HS-27A (cell line): ENCODE results near the gene SKI.

Experiments
- DNase-seq: peaks from one replicate; pipeline ENCODE4 v3.0.0-alpha.2; 2012; ENCODE audit warnings: low read depth, missing footprints

The SKI gene

DNA sequence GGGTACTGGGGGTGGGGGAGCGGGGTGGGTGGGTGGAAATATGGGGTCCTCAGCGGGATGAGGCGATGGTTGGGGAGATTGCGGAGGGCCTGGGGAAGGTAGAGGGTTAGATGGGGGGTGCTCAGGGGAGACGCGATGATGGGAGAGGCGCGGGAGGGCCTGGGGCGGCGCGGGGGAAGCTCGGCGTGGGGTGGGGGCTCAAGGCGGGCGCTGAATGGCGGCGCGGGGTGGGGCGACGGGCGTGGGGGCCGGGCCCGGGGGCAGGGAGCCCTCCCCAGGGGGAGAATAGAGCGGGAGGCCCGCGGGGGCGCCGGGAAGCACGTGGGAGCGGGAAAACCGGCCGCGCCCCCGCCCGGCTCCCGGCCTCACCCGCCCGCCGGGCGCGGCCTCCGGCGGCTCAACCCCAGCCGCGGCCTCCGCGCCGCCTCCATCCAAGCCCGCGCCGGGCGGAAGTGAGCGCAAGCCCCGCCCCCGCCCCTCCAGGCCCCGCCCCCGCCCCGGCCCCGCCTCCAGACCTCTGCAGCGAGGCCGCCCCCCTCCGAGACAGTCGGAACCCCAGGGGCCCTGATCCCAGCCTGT lies 33.7 kb upstream of the SKI start, which contains the start of gene FAAP20:
FAAP20 (minus strand) TSS at position 454 of the 579 bp plus-strand sequence; CDS start at position 431, 23 bp downstream.
- DNase-seq = no peak

DNA sequence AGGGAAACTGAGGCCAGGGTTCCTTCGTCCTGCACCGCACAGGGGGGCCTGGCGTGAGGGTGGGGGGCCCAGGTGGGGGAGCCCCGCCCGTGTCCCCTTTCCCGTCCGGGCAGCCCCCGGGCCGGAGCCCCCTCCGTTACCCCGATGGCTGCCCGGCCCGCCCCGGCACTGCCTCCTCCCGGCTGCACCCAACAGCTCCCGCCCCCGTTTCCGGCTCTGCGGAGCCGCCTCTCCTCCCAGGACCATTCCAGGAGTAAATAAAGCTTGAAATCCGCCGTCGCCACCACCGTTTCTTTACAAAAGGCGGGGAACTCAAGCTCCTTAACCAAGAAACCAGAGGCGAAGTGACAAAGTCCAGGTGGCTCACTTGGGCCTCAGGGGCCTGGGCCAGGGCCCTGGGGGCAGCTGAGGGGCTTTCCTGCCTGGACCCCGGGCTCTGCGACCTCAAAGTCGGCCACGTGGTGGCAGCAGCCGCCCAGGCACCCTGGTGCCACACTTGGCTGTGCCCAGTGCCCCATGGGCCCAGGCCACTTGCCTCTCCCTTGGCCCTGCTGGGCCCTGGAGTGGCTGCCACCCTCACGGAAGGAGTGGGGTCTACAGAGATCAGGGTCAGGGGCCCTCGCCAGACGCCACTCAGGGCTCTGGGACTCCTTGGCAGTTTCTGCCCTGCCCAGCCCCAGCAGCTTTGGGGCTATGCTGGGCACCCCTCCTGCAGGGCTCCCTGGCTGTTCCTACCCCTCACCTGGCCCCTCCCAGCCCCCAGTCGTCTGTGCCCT lies 33.0 kb upstream of the SKI start:
- DNase-seq = peak; percentile 75

DNA sequence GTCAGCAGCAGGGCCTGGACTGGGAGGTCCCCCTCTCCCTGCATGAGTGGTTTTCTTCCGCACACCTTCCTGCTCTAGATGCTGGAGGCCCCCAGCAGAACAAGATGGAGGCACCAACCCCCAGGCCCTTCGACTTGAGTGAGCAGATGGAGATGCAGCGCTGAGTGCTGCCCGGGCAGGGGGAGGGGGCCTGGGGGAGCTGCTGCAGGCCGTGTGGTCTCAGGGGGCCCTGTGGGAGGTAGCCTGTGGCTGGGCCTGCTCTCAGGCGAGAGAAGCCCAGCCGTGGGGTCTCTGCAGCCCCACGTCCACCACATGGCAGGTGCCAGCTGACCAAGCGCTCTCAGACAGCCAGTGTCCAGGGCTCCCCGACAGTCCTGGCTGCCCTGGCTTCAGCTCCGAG lies 32.3 kb upstream of the SKI start:
- DNase-seq = no peak

DNA sequence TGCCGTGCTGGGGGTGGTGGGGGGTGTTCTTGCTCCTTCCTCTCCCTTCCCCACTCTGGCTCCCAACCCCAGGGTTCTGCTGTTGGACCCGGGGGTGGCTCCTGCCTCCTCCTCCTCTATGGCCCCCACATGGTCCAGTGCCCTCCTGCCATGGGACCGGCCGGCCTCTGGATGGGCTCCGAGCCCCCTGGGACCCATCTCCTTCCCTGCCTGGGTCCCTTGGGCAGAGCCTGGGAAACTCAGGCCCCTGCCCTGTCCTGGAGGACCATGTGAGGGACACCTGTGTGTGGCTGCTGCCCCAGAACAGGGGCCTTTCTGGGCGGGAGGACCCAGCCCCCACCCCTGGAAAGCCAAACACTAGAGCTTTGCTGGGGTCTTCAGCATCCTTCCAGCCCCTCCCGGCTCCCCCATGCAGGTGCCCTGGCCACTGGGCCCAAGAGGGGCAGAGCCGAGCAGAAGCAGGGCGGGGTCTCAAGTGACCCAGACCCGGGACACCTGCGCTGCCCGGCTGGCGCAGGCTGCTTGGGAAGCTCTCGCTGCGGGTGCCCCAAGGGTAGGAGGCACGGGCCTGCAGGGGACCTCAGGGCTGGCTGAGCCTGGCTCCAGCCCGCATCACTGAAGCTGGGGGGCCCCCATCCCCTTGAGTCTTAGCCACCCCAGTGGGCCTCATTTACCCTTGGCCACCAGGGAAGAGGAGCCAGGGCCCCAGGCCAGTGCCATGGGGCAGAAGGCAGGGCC lies 31.0 kb upstream of the SKI start:
- DNase-seq = no peak

DNA sequence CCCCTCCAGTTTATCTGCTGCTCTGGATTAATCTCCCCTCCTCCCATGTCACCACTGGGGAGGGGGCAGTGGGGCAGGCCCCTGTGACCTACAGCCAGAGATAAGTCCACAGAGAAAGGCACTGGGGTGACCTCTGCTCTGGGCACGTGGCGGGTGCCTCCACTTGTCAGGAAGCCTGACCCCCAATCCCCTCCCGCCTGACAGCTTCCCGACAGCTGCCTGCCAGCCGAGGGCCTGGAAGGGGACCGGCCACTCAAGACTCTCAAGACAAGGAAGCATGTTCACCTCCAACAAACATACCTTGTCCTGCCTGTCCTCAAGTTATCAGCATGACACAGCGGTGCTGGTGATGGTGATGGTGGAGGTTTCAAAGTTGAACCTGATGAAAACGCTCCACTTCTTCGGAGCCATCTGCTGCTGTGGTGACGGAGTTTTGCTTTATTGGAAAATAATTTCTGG lies 30.4 kb upstream of the SKI start:
- DNase-seq = no peak

DNA sequence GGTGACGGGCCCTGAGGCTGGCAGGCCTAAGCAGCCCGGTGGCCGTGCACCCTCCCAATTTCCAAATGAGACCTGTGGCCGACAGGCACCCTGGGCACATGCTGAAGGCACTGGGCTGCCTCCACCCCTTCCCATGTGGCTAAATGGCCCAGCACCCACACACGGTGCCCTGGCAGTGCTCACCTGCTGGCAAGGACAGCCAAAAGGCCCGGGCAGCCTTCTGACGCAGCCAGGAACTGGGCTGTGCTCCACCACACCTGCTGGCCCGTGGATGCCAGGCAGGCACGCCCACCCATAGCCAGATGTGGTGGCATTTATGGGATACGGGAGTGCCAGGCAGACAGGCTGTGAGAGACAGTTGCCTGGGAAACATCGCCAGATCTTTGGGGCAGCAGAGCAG lies 29.5 kb upstream of the SKI start:
- DNase-seq = no peak

DNA sequence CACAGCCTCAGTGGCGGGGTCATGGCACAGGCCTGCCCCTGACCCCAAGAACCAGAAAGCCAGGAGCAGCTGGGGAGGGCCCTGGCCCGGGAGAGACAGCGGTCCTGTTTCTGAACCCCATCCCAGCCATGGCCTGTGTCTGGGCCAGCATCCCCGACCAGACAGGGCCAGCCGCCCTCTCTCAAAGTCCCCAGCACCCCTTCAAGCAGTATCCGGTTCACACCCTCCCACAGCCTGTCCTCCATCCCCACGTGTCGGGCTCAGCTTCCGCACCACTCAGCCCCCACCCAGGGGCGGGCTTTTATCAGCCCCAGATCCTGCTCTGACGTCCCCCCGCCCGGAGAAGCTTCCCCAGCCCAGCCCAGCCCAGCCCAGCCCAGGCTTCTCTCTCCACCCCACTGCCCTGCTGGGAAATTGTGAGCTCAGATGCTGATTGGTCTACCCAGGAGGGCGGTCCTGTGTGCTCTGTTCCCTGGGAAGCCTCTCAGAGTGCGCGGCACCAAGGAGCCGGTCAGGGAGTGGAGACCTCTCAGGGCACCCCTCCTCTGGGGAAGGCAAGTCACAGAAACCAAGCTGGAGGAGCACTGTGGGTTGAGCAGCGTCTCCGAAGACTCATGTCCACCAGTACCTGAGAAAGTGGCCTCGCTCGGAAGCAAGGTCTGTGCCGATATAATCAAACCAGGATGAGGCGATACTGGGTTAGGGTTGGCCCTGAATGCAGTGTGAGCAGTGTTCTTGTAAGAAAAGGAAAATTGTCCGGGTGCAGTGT lies 28.9 kb upstream of the SKI start:
- peak; percentile 58 for DNase-seq

DNA sequence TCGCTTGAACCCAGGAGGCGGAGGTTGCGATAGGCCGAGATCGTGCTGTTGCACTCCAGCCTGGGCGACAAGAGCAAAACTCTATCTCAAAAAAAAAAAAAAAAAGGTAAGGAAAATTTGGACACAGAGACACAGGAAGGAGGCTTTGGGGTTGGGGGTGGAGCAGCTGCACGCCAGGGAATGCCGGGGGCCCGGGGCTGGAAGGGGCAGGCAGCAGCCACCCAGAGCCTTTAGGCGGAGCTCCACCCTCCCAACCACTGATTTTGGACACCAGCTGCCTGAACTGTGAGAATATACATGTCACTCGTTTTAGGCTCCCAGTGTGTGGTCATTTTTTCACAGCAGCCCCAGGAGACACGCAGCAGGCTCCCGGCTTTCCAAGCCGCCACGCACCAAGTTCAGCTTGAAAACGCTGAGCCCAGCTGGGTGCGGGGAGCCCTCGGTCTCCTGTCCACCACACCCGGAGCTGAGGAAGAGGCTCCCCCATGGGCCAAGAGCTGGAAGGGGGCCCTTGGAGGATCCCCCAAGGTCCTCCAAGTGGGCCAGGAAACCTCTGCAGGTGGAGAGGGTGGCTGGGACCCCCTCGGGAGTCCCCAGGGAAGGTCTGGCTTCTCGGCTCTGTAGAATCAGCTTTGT lies 27.7 kb upstream of the SKI start:
- DNase-seq = no peak

DNA sequence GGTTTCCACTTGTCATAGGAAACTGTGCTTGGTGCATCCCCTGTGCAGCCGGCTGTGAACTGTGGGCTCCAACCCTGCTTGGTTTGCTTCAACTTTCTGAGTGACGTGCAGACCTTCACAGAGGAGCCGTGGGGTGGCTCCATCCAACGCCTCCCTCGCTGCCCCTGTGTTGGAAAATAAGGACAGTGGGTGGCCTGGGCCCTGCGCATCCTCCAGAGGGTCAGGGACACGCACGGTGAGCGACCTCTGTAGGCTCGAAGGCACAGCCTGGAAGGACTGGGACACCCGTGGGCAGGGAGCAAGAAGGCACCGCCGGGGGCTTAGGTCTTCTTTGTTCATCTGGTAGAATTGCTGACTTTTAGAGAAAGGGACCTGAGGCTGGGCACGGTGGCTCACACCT lies 27.1 kb upstream of the SKI start:
- DNase-seq = no peak

DNA sequence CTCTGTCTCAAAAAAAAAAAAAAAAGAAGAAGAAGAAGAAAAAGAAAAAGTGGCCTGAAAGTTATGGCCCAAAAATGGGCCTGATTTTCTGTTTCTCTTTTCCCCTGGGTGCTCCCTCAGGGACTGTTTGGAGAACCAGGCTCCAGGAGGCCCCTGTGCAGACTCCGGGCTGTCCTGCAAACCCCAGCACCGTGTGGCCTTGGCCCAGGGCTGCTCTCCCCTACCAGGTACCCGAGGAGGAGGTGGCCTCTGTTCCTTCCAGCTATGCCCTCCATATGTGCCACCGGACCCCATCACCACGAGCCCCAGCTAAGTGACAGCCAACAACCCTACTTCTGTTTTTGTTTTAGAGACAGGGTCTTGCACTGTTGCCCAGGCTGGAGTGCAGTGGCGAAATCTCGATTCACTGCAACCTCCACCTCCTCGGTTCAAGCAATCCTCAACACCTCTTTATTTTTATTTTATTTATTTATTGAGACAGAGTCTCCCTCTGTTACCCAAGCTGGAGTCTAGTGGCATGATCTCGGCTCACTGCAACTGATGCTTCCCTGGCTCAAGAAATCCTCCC lies 26.0 kb upstream of the SKI start:
- no peak for DNase-seq

DNA sequence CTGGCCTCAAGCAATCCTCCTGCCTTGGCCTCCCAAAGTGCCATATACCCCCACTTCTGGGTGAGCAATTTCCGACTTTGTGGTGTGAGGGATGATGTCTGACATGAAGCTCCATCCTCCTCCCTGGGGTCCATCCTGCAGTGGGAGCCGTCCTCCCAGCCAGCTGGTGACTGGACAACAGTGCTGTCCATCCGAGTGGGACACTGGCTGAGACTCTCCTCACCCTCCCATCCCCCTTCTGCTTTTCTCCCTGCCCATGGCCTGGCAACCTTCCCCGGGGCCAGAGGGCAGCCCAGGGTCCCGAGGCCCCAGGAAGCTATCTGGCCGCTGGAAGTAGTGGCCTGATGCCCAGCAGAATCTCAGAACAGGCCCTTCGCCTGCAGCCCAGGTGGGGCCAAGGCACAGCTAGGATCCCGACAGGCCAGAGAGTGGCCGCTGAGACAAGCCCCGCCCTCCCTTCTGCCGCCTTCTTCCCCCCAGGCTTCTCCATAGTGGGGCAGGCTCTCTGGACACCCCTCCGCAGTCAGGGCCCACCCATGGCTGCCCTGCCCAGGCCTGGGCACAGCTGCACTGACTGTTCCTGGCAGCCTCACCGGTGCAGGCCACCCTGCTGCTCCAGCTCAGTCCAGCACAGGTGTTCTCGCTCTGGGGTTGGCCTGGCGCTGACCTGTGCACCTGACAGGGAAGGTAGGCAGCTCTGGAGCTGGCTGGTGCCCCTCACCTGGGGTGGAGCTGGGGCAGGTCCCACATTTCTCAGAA lies 25.1 kb upstream of the SKI start:
- no peak for DNase-seq

DNA sequence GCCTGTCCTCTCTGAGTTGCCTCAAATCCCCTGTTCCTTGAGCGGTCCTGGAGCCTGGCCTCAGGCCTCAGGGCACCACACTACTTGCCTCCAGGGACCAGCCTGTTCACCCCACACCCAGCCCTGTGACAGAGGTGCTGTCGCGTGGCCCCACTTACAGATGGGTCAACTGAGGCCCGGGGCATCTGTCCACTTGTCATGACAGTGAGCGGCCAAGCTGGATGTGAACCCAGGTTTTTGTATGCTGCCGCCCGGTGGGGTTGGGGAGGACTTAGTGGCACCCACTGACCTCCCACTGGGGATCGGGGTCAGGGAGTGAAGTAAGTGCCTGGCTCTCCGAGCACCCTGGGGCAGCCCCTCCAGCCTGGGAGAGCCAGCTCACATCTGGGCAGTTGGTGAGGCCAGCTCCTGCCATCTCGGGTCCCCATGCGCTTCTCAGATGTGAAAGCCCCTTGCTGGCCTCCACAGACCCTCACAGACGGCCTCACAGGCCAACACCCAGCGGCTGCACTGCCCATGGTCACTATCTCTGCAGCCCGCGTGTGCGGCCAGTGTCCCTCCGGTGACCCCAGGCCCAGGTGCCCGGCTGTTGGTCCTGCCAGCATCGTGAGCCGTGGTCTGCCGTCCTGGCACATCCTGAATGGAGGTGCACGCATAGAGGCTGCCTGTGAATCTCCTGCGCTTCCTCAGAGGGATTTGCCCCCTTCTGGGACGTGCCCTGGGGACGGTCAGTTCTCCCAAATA lies 24.3 kb upstream of the SKI start:
- DNase-seq = no peak

DNA sequence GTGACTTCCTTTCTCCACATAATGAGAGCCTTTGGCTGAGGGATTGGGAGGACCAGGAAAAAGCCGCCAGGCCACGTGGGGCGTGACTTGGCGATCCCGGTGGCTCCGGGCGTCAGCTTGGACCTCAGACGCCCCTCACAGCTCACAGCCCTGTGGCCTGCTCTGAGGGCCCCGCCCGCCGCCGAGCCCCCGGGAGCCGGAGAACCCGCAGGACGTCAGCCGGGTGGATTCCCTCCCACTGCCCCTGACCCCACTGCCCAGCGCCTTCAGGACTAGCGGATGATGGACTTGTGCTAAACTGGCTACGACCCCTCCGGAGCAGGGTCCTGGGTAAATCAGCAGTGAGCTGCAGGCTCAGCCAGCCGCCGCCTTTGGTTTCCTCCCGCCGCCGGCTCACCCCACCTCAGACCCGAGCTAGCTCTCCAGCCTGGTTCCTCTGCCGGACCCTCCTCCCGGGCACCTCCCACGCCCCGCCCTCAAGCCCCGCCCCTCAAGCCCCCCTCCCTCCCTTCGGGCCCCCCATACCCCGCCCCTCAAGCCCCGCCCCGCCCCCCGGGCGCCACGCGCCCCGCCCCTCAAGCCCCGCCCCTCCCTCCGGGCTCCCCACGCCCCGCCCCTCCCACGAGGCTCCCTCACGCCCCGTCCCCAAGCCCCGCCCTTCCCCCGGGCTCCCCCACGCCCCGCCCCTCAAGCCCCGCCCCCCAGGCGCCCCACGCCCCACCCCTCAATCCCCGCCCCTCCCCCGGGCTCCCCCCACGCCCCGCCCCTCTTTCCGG lies 23.5 kb upstream of the SKI start:
- no peak for DNase-seq

DNA sequence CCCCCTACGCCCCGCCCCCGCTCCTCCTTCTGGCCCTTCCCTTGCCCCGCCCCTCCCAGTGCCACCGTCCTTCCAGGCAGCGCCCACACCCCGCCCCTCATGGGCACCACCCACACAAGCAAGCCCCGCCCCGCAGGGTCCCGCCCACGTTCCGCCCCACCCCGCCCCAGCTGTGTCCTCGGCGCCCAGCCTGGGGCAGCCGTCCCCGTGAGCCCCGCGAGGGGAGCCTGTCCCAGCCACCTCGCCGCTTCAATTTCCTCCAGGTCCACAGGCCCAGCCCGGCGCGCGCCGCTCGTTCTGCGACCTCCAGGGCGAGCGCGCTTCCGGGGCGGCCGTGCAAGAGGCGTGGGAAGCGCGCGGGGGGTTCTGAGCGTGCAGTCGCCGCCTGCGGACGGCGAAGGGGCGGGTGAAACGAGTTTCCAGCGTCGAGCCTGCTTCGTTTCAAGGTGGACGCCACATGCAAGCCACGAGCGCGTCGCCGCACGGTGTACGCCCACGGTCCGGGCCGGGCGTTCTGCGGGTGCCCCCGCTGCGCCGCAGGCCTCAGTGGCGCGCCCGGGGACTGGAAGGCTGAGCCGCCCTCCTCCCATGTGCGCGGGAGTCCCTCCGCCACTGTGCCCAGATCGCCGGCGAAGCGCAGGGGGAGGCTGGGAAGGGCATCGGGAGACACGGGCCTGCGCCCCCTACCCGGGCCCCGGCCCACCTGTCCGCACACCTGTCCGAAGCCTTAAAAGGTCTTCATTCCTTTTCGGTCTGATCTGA lies 22.7 kb upstream of the SKI start:
- peak; percentile 42 for DNase-seq

DNA sequence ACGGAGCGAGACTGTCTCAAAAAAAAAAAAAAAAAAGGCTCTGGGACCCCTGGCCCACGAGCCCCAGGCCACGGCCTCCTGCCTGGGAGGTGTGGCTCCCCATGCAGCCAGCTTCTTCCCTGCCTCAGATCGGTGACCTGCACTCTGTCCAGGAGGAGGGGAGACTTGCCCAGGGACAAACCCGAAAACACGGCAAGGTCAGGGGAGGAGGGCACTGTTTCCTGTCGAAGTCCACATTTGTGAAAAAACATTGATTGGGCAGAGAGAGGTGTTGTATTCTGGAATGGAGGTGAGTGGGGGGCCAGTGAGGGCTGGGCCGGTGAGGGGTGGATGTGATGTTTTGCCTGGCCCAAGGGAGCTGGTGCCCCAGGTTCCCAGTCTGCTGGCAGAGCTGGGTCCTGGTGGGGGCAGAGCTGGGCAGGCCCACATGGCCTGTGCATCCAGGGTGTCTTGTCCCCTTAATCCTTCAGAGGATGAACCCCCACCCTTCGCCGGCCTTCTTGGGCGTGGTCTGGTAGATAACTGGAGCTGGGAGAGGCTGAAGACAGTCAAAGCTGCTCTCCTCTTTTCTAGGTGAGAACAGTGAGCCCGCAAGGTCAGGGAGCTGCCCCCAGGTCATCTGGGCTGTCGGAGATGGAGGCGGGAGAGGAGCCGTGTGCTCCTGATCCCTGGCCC lies 21.2 kb upstream of the SKI start:
- DNase-seq = no peak

DNA sequence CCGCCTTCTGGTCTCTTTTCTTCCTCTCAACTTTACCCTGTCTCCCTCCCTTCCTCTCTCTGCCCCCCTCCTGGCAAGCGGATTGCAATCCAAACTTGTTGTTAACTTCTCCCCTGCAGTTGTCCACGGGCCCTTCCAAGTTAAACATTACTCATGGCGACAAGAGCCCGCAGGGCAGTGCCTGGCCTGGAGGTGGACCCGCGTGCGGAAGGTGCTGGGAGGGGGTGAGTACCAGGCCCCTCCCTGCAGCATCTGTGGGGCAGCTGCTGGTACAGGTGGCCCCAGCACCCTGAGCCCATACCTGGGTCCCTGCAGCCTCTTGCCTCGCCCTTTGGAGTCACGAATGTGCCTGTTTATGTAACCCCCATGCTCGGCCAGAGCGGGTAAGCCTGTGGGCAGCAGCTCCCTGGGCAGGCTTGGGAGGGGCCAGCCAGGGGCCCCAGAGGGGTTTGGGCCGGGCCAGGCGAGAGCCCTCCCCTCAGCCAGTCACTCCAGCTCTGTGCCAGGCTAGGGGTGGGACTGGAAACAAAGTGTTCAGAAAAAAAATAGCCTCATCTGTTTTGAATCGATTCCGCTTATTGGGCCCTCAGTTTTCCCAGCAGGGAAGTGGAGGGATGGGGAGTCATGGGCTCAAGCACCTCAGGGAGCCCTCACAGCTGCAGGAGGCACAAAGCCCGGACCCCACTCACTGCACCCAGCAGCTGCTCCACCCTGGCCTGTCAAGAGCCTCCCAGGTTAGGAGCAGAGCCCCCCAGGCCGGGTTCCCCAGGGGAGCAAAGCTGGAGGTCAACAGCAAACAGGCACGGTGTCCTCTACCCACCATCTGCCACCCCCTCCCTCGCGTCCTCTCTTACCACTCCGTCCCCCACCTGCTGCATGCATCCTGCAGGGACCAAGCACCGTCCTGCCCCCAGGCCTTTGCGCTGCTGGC lies 19.5 kb upstream of the SKI start:
- no peak for DNase-seq
